ENCODE measurements around the gene VWA2. TPM values are rescaled to one million over a fixed set of nuclear protein-coding genes. Genes with fewer than 3 reads are reported as not detected.

The VWA2 gene
- total RNA-seq, 4 donors from 2014 or later, result under 0.01 to 0.52 (median 0.17) TPM

- TF ChIP-seq POLR2A (IDR thresholded peaks at IDR 0.05; ENCODE audit: low read depth) (no peak), CTCF (IDR thresholded peaks at IDR 0.05) (peak in 1 of 3 experiments; percentile 58), POLR2AphosphoS5 (IDR thresholded peaks at IDR 0.05) (no peak)
- peaks cover 0 to 31% (median 12%) of the 10 kb centered on the region in 4 donors for H3K36me3 ChIP-seq
- no peak for DNase-seq (ENCODE audit: extremely low spot score)
- H3K9me3 ChIP-seq, result no peaks in the 10 kb centered on the region
- peaks cover 0 to 6% (median 0%) of the 10 kb centered on the region in 4 donors for H3K27me3 ChIP-seq
- peaks cover 28 to 64% (median 42%) of the 10 kb centered on the region in 4 donors for H3K4me1 ChIP-seq
- H3K27ac ChIP-seq (replicated peaks in 1 of 4), result peak overlapping the region; percentile 15 to 57 (median 20)
- intact Hi-C loops (cut with DNase I), result loop anchor here (5.0 to 10.0 kb wide), 3 partner anchors 100 to 480 kb away; partner anchors contain the start of gene AFAP1L2
- H3K4me3 ChIP-seq, result peak overlapping the region; percentile 34 to 54 (median 40)
- WGBS, result 19% methylated on average over 27 of the region's 41 CpGs
Measured at GRCh38 chr10:114304571-114305421, 65.7 kb downstream of the VWA2 start.

GRCh38 chr10:114305521-114305925 is 66.5 kb downstream of the VWA2 start:
- 93% methylated on average over 18 of the region's 18 CpGs for WGBS
- Histone ChIP-seq H3K27ac (replicated peaks in 1 of 4) (no peak overlapping the region), H3K4me3 (no peak overlapping the region), H3K9me3 (no peaks in the 10 kb centered on the region), H3K36me3 (peaks cover 0 to 29% (median 5%) of the 10 kb centered on the region in 4 donors), H3K27me3 (peaks cover 0 to 6% (median 0%) of the 10 kb centered on the region in 4 donors), H3K4me1 (peaks cover 28 to 64% (median 42%) of the 10 kb centered on the region in 4 donors)
- no peak for DNase-seq (ENCODE audit: extremely low spot score)
- no peak for TF ChIP-seq CTCF (IDR thresholded peaks at IDR 0.05)
- TF ChIP-seq EP300 (IDR thresholded peaks at IDR 0.05), result no peak
- no peak for TF ChIP-seq POLR2AphosphoS5 (IDR thresholded peaks at IDR 0.05)
- no peak for TF ChIP-seq POLR2A (IDR thresholded peaks at IDR 0.05; ENCODE audit: low read depth)
- intact Hi-C loops (cut with DNase I), result loop anchor here (10.0 kb wide), 2 partner anchors 99 to 479 kb away; partner anchors contain the start of gene AFAP1L2

GRCh38 chr10:114306116-114306973 is 67.3 kb downstream of the VWA2 start:
- Histone ChIP-seq H3K27ac (replicated peaks in 1 of 4) (no peak overlapping the region), H3K36me3 (peaks cover 0 to 29% (median 2%) of the 10 kb centered on the region in 4 donors), H3K4me3 (no peak overlapping the region), H3K4me1 (peaks cover 28 to 64% (median 42%) of the 10 kb centered on the region in 4 donors), H3K27me3 (peaks cover 0 to 6% (median 0%) of the 10 kb centered on the region in 4 donors), H3K9me3 (no peaks in the 10 kb centered on the region)
- intact Hi-C loops (cut with DNase I), result loop anchor here (10.0 kb wide), 2 partner anchors 98 to 478 kb away; partner anchors contain the start of gene AFAP1L2
- no peak for DNase-seq (ENCODE audit: extremely low spot score)
- no peak for TF ChIP-seq POLR2AphosphoS5 (IDR thresholded peaks at IDR 0.05)
- TF ChIP-seq POLR2A (IDR thresholded peaks at IDR 0.05; ENCODE audit: low read depth), result no peak
- TF ChIP-seq CTCF (IDR thresholded peaks at IDR 0.05), result no peak
- TF ChIP-seq EP300 (IDR thresholded peaks at IDR 0.05), result no peak
- 94% methylated on average over 13 of the region's 19 CpGs for WGBS

- intact Hi-C loops (cut with DNase I), result loop anchor here (10.0 kb wide), 2 partner anchors 97 to 477 kb away; partner anchors contain the start of gene AFAP1L2
- Histone ChIP-seq H3K27ac (replicated peaks in 1 of 4) (no peak overlapping the region), H3K9me3 (no peaks in the 10 kb centered on the region), H3K27me3 (peaks cover 0 to 6% (median 0%) of the 10 kb centered on the region in 4 donors), H3K36me3 (peaks cover 0 to 35% (median 2%) of the 10 kb centered on the region in 4 donors), H3K4me3 (no peak overlapping the region), H3K4me1 (peaks cover 24 to 52% (median 34%) of the 10 kb centered on the region in 4 donors)
- WGBS, result 80% methylated on average over 10 of the region's 10 CpGs
- TF ChIP-seq CTCF (IDR thresholded peaks at IDR 0.05) (no peak), POLR2A (IDR thresholded peaks at IDR 0.05; ENCODE audit: low read depth) (no peak), POLR2AphosphoS5 (IDR thresholded peaks at IDR 0.05) (no peak)
- DNase-seq (ENCODE audit: extremely low spot score), result no peak
Measured at GRCh38 chr10:114307731-114308130, 68.7 kb downstream of the VWA2 start.
